DND-41 (cell line): ENCODE measurements around the gene ABCA7.

ENCODE experiments used
- ATAC-seq: fragments of 200-7000 bp; cut with Tn5 transposase; 3 replicates; pipeline ENCODE4 v1.9.1; 2021; ENCODE audit warnings: low read depth; ENCODE audit not compliant: insufficient read depth
- DNase-seq: peaks from one replicate; pipeline ENCODE4 v3.0.0-alpha.2; 2020
- H2AFZ ChIP-seq: 2 replicates; pipeline ENCODE4 v1.6.0; 2012; ENCODE audit warnings: low read depth, low read length
- H3K27ac ChIP-seq: 2 replicates; pipeline ENCODE4 v1.5.1; 2012; ENCODE audit warnings: low read length, inconsistent platforms
- H3K27me3 ChIP-seq: fragments of 200-600 bp; sonication (generic); 2 replicates; pipeline ENCODE4 v1.6.0; 2012; ENCODE audit warnings: low read length, mild to moderate bottlenecking, inconsistent platforms; ENCODE audit not compliant: insufficient read depth, poor library complexity
- H3K36me3 ChIP-seq: 2 replicates; pipeline ENCODE4 v1.5.1; 2012; ENCODE audit warnings: low read length, inconsistent platforms; ENCODE audit not compliant: insufficient read depth
- H3K4me1 ChIP-seq: 2 replicates; pipeline ENCODE4 v1.5.1; 2012; ENCODE audit warnings: mild to moderate bottlenecking, low read length; ENCODE audit not compliant: insufficient read depth
- H3K4me2 ChIP-seq: 2 replicates; pipeline ENCODE4 v1.6.0; 2012; ENCODE audit warnings: mild to moderate bottlenecking, moderate library complexity, low read length, inconsistent platforms; ENCODE audit not compliant: insufficient read depth
- H3K4me3 ChIP-seq, 2 experiments: fragments of 200-600 bp in 1 of 2; shearing (Covaris generic) in 1 of 2; 2 replicates each; pipeline ENCODE4 v1.5.1; 2012 to 2016; ENCODE audit warnings: inconsistent platforms in 2 of 2, low read length in 2 of 2, mild to moderate bottlenecking in 2 of 2, low read depth in 1 of 2, moderate library complexity in 1 of 2
- H3K79me2 ChIP-seq: 2 replicates; pipeline ENCODE4 v1.6.0; 2012; ENCODE audit warnings: low read length, inconsistent platforms; ENCODE audit not compliant: insufficient read depth
- H3K9ac ChIP-seq: 2 replicates; pipeline ENCODE4 v1.6.0; 2012; ENCODE audit warnings: low read depth, mild to moderate bottlenecking, inconsistent platforms, low read length, moderate library complexity
- H3K9me3 ChIP-seq: 2 replicates; pipeline ENCODE4 v1.5.1; 2012; ENCODE audit warnings: low read length, moderate library complexity, mild to moderate bottlenecking, inconsistent platforms; ENCODE audit not compliant: insufficient read depth, severe bottlenecking
- H4K20me1 ChIP-seq: 2 replicates; pipeline ENCODE4 v1.6.0; 2012; ENCODE audit warnings: low read length; ENCODE audit not compliant: insufficient read depth
- EZH2 ChIP-seq: IDR thresholded peaks from 3 replicates; pipeline ENCODE4 v1.6.1; 2012; ENCODE audit warnings: borderline replicate concordance, low read depth, mild to moderate bottlenecking, moderate library complexity, low read length, inconsistent platforms; ENCODE audit not compliant: severe bottlenecking
- TF ChIP-seq, protein P1 (sequence below): IDR thresholded peaks from 2 replicates; pipeline ENCODE4 v1.5.1; 2012; ENCODE audit warnings: borderline replicate concordance, low read length, moderate library complexity, mild to moderate bottlenecking; ENCODE audit not compliant: poor library complexity, severe bottlenecking; ENCODE audit errors: extremely low read depth

Gene ABCA7

DNA sequence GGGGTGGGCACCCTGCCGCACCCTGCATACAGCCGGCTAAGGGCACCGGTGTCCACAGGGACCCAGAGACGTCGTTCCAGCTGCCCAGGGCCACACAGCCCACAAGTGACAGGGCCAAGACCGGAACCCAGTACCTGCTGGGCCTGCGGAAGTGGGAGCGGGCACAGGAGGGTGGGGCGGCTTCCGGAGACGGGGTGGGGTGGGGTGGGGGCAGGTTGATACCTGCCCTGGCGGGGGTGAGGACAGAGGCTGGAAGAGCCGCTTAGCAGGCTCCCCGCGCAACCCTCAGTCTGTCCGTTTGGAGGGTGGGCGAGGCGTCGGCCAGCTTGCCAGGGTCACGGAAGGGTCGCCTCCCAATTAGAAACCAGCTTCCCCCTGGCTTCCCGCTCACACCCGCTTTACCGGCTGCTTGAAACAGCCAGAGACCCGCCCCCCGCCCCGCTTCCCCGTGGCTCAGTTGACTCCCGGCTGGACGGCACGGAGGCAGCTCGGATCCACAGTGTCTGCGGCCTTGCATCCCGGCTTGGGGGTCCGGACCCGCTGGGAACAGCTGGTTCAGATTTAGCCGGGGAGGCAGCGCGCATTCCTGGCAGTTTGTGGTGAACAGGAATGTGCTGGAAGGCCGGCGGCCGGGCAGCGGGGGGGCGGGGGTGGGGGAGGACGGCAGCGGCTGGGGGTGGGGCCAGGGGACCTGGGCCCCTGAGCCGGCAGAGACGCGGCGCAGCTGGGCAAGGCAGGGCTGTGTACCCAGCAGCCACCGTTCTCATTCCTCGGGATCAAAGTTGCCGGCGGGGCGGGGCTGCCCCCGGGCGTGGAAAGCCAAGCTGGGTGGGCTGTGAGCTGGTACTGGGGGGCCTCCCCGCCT lies 11.6 kb upstream of the ABCA7 start:
- ATAC-seq (peak; percentile 82), DNase-seq (peak; percentile 74)
- no peak for TF ChIP-seq EZH2
- TF ChIP-seq, protein P1, sequence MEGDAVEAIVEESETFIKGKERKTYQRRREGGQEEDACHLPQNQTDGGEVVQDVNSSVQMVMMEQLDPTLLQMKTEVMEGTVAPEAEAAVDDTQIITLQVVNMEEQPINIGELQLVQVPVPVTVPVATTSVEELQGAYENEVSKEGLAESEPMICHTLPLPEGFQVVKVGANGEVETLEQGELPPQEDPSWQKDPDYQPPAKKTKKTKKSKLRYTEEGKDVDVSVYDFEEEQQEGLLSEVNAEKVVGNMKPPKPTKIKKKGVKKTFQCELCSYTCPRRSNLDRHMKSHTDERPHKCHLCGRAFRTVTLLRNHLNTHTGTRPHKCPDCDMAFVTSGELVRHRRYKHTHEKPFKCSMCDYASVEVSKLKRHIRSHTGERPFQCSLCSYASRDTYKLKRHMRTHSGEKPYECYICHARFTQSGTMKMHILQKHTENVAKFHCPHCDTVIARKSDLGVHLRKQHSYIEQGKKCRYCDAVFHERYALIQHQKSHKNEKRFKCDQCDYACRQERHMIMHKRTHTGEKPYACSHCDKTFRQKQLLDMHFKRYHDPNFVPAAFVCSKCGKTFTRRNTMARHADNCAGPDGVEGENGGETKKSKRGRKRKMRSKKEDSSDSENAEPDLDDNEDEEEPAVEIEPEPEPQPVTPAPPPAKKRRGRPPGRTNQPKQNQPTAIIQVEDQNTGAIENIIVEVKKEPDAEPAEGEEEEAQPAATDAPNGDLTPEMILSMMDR = no peak
- Histone ChIP-seq H3K9ac (peak overlapping the region; percentile 49), H3K27me3 (peaks cover 25% of the 10 kb centered on the region), H3K4me1 (peaks cover 36% of the 10 kb centered on the region), H3K9me3 (no peaks in the 10 kb centered on the region), H3K36me3 (no peaks in the 10 kb centered on the region), H3K4me3 (peak overlapping the region in 1 of 2 experiments; percentile 55; a peak in 2 of 4 replicates), H2AFZ (peak overlapping the region; percentile 46), H4K20me1 (no peaks in the 10 kb centered on the region), H3K4me2 (peak overlapping the region; percentile 73), H3K27ac (no peak overlapping the region), H3K79me2 (no peaks in the 10 kb centered on the region)

DNA sequence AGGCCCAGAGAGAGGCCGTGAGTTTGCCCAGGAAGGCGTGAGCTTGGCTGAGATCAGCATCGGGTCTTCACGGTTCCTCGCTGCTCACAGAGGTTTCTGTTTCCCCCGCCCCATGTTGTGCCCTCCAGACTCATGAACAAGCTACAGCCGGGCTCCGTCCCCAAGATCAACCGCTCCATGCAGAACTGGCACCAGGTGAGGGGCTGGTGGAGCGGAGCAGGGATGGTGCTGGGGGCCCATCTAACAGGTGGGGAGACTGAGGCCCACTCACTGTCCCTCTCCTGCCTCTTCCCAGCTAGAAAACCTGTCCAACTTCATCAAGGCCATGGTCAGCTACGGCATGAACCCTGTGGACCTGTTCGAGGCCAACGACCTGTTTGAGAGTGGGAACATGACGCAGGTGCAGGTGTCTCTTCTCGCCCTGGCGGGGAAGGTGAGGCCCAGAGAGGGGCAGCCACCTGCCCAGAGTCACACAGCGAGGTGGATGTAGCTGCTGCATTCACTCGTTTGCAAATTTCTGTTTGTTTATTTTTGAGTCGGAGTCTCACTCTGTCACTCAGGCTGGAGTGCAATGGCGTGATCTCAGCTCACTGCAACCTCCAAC lies 7.5 kb upstream of the ABCA7 start:
- H3K4me3 ChIP-seq = no peak overlapping the region
- H4K20me1 ChIP-seq = no peaks in the 10 kb centered on the region
- H3K27me3 ChIP-seq = peaks cover 11% of the 10 kb centered on the region
- no peaks in the 10 kb centered on the region for H3K36me3 ChIP-seq
- no peak overlapping the region for H3K9ac ChIP-seq
- H3K27ac ChIP-seq = no peak overlapping the region
- ATAC-seq = no peak
- no peak for DNase-seq
- TF ChIP-seq, protein P1 = no peak
- no peak for TF ChIP-seq EZH2
- no peaks in the 10 kb centered on the region for H3K9me3 ChIP-seq
- peaks cover 23% of the 10 kb centered on the region for H3K4me1 ChIP-seq
- no peaks in the 10 kb centered on the region for H3K79me2 ChIP-seq
- H3K4me2 ChIP-seq = no peak overlapping the region
- no peak overlapping the region for H2AFZ ChIP-seq

DNA sequence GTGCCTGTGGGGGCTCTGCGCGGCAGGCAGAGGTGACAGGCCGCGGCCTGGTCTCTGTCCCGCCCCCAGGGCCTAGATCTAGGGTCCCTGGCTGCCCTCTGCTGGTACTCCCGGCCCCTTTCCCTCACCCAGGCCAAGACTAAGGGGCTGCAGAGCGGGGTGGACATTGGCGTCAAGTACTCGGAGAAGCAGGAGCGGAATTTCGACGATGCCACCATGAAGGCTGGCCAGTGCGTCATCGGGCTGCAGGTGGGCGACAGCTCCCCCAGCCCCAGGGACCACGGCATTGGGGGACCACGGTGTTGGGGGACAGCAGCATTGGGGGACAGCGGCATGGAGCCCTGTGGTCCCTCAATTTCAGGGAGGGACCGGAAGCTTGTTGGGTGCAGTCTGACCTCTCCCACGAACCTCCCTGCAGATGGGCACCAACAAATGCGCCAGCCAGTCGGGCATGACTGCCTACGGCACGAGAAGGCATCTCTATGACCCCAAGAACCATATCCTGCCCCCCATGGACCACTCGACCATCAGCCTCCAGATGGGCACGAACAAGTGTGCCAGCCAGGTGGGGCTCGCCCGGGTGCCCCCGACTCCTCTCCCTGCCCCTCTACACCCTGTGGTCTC lies 3.8 kb upstream of the ABCA7 start:
- H2AFZ ChIP-seq = no peak overlapping the region
- no peaks in the 10 kb centered on the region for H3K36me3 ChIP-seq
- H3K9me3 ChIP-seq = no peaks in the 10 kb centered on the region
- H3K27ac ChIP-seq = no peak overlapping the region
- H3K4me2 ChIP-seq = no peak overlapping the region
- no peak for ATAC-seq
- no peak for DNase-seq
- no peaks in the 10 kb centered on the region for H3K79me2 ChIP-seq
- no peak for TF ChIP-seq EZH2
- TF ChIP-seq, protein P1 = peak; percentile 22
- H3K4me3 ChIP-seq = no peak overlapping the region
- no peak overlapping the region for H3K9ac ChIP-seq
- no peaks in the 10 kb centered on the region for H3K27me3 ChIP-seq
- peaks cover 37% of the 10 kb centered on the region for H3K4me1 ChIP-seq
- H4K20me1 ChIP-seq = no peaks in the 10 kb centered on the region
